Keratinocyte (primary cell): ENCODE data around the gene PIPOX. TPM values are rescaled to one million over a fixed set of nuclear protein-coding genes. Genes with fewer than 3 reads are reported as not detected.
A peak's percentile ranks its signal among the peaks of the same experiment; 100 is the strongest.

Experiments
- DNase-seq: peaks from one replicate; pipeline ENCODE4 v3.0.0-alpha.2; 2011; ENCODE audit warnings: low read depth, missing footprints, low spot score
- FAIRE-seq: peaks from 2 replicates; lab custom pipeline; 2011; peaks lifted over from hg19 to GRCh38; lab: Jason Lieb, UNC
- H2AFZ ChIP-seq: 2 replicates; pipeline ENCODE4 v1.6.0; 2012; ENCODE audit warnings: low read length, control low read depth, inconsistent platforms; ENCODE audit not compliant: control insufficient read depth
- H3K27ac ChIP-seq: 2 replicates; pipeline ENCODE4 v1.5.1; 2011; ENCODE audit warnings: low read length; ENCODE audit not compliant: control insufficient read depth, insufficient read depth
- H3K27me3 ChIP-seq: 3 replicates; pipeline ENCODE4 v1.6.0; 2011; ENCODE audit warnings: low read length; ENCODE audit not compliant: control insufficient read depth, insufficient read depth; ENCODE audit errors: extremely low read depth
- H3K36me3 ChIP-seq, 2 experiments: 2 replicates in 1 of 2; 3 replicates in 1 of 2; pipeline ENCODE4 v1.5.1; 2011; ENCODE audit warnings: low read length in 2 of 2, mild to moderate bottlenecking in 1 of 2; ENCODE audit not compliant: control insufficient read depth in 2 of 2, insufficient read depth in 2 of 2; ENCODE audit errors: extremely low read depth in 1 of 2
- H3K4me1 ChIP-seq: 3 replicates; pipeline ENCODE4 v1.5.1; 2011; ENCODE audit warnings: low read length; ENCODE audit not compliant: control insufficient read depth, insufficient read depth; ENCODE audit errors: extremely low read depth
- H3K4me2 ChIP-seq: 3 replicates; pipeline ENCODE4 v1.6.0; 2011; ENCODE audit warnings: low read depth, low read length; ENCODE audit not compliant: control insufficient read depth, insufficient read depth; ENCODE audit errors: extremely low read depth
- H3K4me3 ChIP-seq, 3 experiments: fragments of 200-600 bp in 1 of 3; sonication (generic) in 1 of 3; 2 replicates in 2 of 3; 3 replicates in 1 of 3; pipeline ENCODE4 v1.5.1; 2011 to 2016; ENCODE audit warnings: low read length in 3 of 3, mild to moderate bottlenecking in 3 of 3, control low read depth in 2 of 3, inconsistent platforms in 1 of 3, low read depth in 1 of 3, mixed read lengths in 1 of 3, mixed run types in 1 of 3, moderate library complexity in 1 of 3; ENCODE audit not compliant: control insufficient read depth in 2 of 3, insufficient read depth in 2 of 3; ENCODE audit errors: extremely low read depth in 1 of 3
- H3K79me2 ChIP-seq: 2 replicates; pipeline ENCODE4 v1.6.0; 2012; ENCODE audit warnings: low read length; ENCODE audit not compliant: control insufficient read depth, insufficient read depth
- H3K9ac ChIP-seq: 3 replicates; pipeline ENCODE4 v1.6.0; 2011; ENCODE audit warnings: low read length; ENCODE audit not compliant: control insufficient read depth, insufficient read depth; ENCODE audit errors: extremely low read depth
- H3K9me1 ChIP-seq: 3 replicates; pipeline ENCODE4 v1.6.0; 2011; ENCODE audit warnings: low read length; ENCODE audit not compliant: control insufficient read depth, insufficient read depth; ENCODE audit errors: extremely low read depth
- H3K9me3 ChIP-seq: 2 replicates; pipeline ENCODE4 v1.5.1; 2012; ENCODE audit warnings: low read depth, low read length; ENCODE audit not compliant: control insufficient read depth
- H4K20me1 ChIP-seq: 3 replicates; pipeline ENCODE4 v1.6.0; 2011; ENCODE audit warnings: low read length; ENCODE audit not compliant: control insufficient read depth, insufficient read depth; ENCODE audit errors: extremely low read depth
- CTCF ChIP-seq, 3 experiments: IDR thresholded peaks in 1 of 3; conservative IDR thresholded peaks in 1 of 3; optimal IDR thresholded peaks in 1 of 3; 2 replicates in 2 of 3; 3 replicates in 1 of 3; pipeline versions ENCODE3 to v1.5.1; 2011; ENCODE audit warnings: low read length in 3 of 3, mild to moderate bottlenecking in 3 of 3, moderate library complexity in 2 of 3, control low read depth in 1 of 3, inconsistent platforms in 1 of 3; ENCODE audit not compliant: insufficient read depth in 2 of 3; ENCODE audit errors: extremely low read depth in 1 of 3
- EZH2 ChIP-seq: IDR thresholded peaks from one replicate; pipeline ENCODE4 v1.6.1; 2012; ENCODE audit warnings: inconsistent platforms, mild to moderate bottlenecking, low read length, moderate library complexity
- dilution Hi-C: fragments of 300-500 bp; cut with MboI; formaldehyde crosslinking; loops from one replicate; pipeline ENCODE4 v1.7.0; 2020; ENCODE audit warnings: low sequenced_read_pairs; ENCODE audit not compliant: extremely low pct_ligation_motif_present
- polyA plus RNA-seq, 5 experiments: library from polyadenylated mRNA; depleted of rRNA in 3 of 5; stranded (reverse) in 3 of 5; stranded (forward) in 1 of 5; unstranded in 1 of 5; fragments of >200 nt; gene quantifications; 1 replicate in 1 of 5; 2 replicates in 3 of 5; 3 replicates in 1 of 5; pipeline versions ENCODE4 v1.2.1 to v1.2.3, GENCODE V29; 2011 to 2012; ENCODE audit warnings: missing spikeins in 2 of 5, low read depth in 1 of 5, low replicate concordance in 1 of 5

The PIPOX gene
- polyA plus RNA-seq, 1 donor (not counting 4 experiments of a cell fraction or from before 2014, with no cell fraction given): not detected

- Histone ChIP-seq H3K79me2 (no peaks in the 10 kb centered on the region), H3K4me1 (peaks cover 11% of the 10 kb centered on the region), H3K9me1 (no peaks in the 10 kb centered on the region), H3K9ac (no peak overlapping the region), H3K4me2 (no peak overlapping the region), H3K4me3 (no peak overlapping the region), H3K9me3 (peaks cover 3% of the 10 kb centered on the region), H3K27ac (no peak overlapping the region), H2AFZ (no peak overlapping the region), H4K20me1 (no peaks in the 10 kb centered on the region), H3K36me3 (no peaks in the 10 kb centered on the region), H3K27me3 (peaks cover 58% of the 10 kb centered on the region)
- FAIRE-seq: no peak
- dilution Hi-C loops: no loop called here
- no peak for DNase-seq
- TF ChIP-seq EZH2 (no peak), CTCF (optimal IDR thresholded peaks at IDR 0.05 in 1 of 3, IDR thresholded peaks at IDR 0.05 in 1 of 3, conservative IDR thresholded peaks at IDR 0.05 in 1 of 3; ENCODE audit: extremely low read depth in 1 of 3, insufficient read depth in 2 of 3, low read length in 3 of 3) (peak in 1 of 3 experiments; percentile 10)
Measured at GRCh38 chr17:29036584-29036983, 6.4 kb upstream of the PIPOX start.

DNA sequence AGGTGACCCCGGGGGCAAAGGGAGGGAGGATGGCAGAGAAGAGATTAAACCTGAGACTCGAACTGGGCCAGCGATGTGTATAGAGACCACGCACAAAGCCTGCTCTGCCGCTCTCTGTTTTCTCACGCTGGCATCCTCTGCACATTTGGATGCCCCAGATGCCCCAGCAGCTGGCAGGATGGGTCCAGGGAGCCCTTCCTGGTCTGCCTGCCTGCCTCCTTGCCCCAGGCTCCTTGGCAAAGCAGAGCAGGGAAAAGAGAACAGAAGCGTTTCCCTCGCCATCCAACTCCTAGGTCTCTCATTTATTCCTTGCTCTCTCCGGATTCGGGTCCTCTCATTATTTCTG, 5.2 kb upstream of the PIPOX start:
- dilution Hi-C loops: no loop called here
- no peaks in the 10 kb centered on the region for H3K36me3 ChIP-seq
- peaks cover 46% of the 10 kb centered on the region for H3K27me3 ChIP-seq
- H3K4me2 ChIP-seq: no peak overlapping the region
- TF ChIP-seq EZH2 (no peak), CTCF (optimal IDR thresholded peaks at IDR 0.05 in 1 of 3, IDR thresholded peaks at IDR 0.05 in 1 of 3, conservative IDR thresholded peaks at IDR 0.05 in 1 of 3; ENCODE audit: extremely low read depth in 1 of 3, insufficient read depth in 2 of 3, low read length in 3 of 3) (no peak)
- peaks cover 3% of the 10 kb centered on the region for H3K9me3 ChIP-seq
- DNase-seq (no peak), FAIRE-seq (no peak)
- no peak overlapping the region for H3K4me3 ChIP-seq
- no peak overlapping the region for H3K9ac ChIP-seq
- no peaks in the 10 kb centered on the region for H3K79me2 ChIP-seq
- no peak overlapping the region for H2AFZ ChIP-seq
- H3K4me1 ChIP-seq: peaks cover 14% of the 10 kb centered on the region
- no peaks in the 10 kb centered on the region for H4K20me1 ChIP-seq
- H3K27ac ChIP-seq: no peak overlapping the region
- no peaks in the 10 kb centered on the region for H3K9me1 ChIP-seq
